GM19099 (cell line): ENCODE data around the gene SEMA3E.

Experiments
- POLR2A ChIP-seq: IDR thresholded peaks from 3 replicates; pipeline ENCODE4 v1.6.1; 2011; ENCODE audit warnings: low read depth; ENCODE audit not compliant: insufficient read length; ENCODE audit errors: extremely low read depth

SEMA3E gene

DNA sequence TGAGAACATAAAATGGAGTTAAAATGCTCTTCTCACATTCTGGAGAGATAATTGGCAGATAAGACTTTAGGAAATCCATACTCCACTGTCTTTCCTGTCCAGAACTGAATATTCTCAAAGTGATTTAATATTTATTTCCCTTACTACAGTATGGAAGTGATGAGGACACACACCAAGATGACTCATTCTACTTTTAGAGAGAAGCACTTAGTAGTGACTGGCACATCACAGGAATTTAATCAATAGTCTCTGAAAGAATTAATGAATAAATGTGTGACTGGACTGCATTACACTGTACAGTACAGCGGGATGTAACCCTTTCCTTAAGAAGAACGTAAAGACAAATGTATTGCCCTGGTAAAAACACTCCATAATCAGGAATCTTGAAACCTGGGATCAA lies 116.7 kb downstream of the SEMA3E start:
- no peak for TF ChIP-seq POLR2A

DNA sequence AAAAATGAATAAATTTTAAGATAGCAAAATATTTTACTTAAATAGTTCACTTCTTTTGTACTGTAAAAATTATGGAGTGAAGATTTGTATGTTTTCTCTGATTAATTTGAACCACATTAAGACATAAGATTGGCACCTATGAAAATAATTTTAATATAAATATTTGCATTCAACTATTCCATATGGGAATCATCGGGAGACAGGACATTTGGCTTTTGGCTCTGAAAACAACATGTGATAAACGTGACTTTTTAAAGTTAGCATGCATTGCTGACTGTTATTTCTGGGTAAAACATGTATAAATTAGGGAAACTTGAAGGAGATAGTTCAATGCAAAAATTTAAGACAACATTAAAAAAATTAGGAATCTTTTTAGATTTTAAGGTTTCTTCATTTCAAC lies 117.2 kb downstream of the SEMA3E start:
- TF ChIP-seq POLR2A: no peak

DNA sequence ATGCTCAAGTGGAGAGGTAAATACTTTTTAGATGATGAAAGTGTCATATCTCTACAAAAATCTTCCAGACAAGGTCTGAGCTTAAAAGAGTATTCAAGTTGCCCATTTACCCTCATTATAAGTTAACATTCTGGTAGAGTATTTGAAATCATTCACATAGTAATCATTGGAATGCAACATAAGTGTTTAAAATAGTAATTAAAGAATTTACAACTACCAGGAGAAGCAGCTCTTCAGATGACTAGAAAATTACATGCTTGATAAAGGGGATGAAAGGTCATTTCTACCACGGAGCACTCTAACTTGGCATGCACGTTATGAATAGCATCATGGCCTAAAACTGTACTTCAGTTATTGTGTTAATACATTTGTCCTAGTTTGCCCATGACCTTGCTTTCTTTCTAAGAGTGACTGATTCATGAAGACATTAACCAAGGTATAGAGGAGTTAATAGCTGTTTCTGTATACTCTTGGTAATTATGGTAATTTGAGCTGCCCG lies 120.0 kb downstream of the SEMA3E start:
- TF ChIP-seq POLR2A: no peak

DNA sequence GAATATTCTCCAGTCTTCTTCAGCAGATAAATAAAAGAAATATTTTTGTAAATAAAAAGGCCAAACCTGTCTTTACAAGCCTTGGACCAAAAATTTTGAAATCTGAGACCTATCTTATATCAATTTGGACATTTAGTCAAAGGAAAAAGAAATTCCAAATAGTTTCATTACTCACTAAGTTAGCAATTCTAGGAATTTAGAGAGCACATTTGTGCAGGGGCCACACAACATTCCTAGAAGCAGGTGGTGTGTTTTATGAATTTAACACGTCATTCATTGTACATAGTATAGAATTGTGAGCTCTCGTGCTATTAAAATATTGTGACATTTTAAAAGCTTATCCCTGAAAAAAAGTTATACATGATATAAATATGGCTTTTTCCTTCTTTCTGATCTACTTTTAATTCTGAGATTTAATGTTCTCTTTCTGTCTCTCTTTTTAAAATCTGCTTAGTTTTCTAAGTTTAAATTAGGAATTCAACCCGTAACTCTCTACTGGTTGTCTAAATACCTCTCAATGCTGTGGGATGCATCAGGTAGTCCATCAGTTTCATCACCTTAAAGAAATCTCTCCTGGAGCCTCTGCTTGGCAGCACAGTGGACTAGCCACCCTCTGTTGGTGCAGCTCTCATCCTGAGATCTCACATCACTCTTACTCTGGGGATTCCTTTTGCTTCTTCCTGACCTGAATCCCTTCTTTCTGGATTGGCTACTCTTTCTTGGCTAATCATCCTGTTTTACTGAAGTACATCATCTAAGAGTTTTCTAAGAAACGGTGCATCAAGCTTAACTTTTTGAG lies 124.5 kb downstream of the SEMA3E start:
- TF ChIP-seq POLR2A: no peak

DNA sequence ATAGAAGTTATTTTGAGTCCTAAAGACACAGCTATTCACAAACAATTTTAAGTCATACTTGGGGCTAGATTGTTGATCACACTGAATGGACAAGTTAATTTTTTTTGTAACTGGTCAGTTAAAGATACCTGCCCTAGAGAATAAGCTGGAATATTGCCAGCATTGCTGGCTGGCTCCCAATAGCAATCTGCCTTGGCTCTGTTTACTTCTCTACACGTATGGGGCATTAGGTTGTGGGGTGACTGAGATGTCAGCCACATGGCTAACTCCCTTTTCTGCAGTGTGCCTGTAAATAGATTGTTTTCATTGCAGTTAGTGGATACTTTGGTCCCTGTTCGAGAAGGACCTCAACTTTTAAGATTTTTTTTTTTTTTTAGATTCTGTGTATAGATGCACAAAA lies 128.2 kb downstream of the SEMA3E start:
- TF ChIP-seq POLR2A: no peak

DNA sequence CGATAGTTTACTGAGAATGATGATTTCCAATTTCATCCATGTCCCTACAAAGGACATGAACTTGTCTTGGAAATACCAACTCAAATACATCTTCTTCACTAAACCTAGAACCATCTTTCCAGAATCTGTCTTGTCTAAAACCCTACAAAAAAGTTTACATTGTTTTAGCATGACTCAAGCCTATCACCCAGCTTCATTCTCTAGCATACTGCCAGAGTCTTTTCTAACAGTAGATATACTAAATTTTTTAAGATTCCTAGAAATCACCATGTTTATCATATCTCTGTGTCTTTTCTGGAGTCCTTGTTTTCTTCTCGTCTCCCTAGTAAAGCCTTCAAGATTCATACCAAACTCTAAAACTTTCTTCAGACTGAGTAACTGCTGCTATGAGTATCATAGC lies 129.7 kb downstream of the SEMA3E start:
- TF ChIP-seq POLR2A: no peak

DNA sequence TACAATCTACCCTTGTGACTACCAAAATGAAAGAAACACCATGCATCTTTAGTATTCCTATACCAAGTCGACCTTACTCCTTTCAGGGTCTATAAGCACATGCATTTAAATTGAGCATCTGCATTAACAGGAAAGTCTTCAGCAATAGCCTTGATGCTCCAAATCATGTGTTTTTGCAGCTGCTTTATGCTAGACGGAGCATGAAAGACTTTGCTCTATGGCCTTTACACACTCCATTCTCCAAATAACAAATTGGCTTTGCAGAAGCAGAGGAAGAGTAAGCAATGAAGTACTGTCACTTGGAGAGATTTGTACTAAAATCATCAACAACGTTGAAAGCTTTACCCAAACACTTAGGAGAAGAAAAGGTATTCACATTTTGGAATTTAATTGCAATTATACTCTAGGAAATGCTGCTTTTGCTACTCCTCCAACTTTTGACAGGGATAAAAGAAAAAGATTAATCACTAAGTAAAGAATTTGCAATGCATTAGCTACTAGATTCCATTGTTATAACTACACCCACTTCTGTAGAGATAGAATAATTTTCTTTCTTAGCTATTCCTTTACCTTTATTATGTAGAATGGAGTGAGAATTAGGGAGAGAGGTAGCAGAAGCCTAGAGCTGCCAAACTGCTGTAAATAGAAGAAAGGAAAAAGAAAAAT lies 131.8 kb downstream of the SEMA3E start:
- TF ChIP-seq POLR2A: no peak

DNA sequence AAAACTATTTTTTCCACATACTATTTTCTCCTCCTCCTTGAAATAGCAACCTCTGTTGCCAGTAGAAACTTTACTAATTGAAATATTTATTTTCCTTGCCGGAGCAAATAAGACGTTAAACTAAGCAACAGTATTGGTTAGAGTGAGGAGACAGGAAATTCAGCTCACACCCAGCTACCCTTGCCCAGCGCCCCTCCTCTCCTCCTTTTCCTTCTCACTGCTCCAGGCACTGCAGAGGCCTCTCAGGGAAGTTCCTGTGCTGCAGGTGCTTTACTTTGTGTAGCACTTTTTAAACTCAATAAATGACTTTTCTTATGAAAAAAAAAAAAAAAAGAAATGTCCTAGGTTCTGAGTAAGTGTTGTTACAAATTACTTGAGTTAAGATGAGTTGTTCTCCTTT lies 134.0 kb downstream of the SEMA3E start:
- no peak for TF ChIP-seq POLR2A

DNA sequence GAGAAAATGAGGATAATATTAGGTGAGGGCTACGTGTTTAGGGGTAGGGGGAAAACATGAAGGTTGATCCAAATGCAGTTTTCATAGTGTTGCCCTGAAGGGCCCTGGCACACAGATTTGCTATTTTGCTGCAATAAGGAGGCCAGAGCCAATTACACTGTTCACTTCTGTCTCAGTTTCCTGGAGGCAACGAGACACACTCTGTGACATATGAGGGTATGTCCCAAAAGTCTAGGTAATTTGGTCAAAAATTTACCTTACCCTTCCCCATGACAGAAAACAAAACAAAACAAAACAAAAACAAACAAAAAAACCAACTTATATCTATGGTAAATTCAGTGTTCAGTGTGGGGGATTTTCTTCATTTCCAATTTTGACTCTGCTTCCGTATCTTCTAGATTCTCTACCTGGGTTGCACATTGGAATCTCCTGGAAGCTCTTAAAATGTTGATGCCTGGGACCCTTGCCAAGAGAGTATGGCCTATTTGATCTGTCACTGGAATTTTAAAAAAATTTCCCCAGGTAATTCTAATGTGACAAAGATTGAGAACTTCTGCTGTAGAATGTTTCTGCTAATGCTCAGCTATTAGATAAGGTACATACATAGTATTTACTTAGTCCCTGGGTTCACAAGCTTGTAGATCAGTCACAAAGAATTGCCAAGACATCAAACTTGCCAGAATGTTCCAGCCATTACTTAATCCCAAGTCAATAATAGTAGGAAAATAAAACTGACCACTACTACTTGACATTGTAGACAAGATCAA lies 139.5 kb downstream of the SEMA3E start:
- no peak for TF ChIP-seq POLR2A

DNA sequence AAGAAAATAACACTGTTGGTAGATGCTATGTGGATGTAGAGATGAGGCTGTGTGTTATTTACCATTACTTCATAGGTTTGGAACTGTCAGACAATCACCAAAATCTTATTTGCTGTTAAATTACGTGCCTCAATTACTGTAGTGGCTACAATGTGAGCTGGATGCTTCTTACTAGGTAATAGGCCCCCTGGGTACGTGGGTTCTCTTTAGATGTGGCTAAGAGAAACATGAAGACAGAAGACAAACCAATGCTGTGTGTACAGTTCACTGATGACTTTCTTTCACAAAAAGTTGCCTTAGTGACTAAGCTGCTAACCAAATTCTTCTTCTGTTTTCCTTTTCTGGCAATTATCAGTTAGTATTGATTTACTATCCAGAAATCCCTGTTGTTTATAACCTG lies 144.6 kb downstream of the SEMA3E start:
- TF ChIP-seq POLR2A: no peak

DNA sequence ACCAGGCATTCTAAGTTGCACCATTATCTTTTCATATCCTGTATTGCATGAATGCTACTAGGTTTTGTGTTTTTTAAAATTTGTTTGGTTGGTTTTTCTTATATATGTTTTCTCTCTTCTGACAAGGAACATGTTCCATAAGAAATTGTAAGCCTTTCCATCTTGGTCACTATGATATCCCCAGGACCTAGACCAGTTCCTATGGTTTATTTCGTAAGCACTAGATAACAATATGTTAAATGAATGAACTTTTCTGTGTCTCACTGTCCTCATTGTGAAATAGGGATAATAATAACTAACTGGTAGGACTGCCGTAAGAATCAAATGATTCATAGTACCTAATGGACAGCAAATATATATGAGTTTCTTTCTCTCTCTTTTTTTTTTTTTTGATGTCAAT lies 146.3 kb downstream of the SEMA3E start:
- TF ChIP-seq POLR2A: no peak

DNA sequence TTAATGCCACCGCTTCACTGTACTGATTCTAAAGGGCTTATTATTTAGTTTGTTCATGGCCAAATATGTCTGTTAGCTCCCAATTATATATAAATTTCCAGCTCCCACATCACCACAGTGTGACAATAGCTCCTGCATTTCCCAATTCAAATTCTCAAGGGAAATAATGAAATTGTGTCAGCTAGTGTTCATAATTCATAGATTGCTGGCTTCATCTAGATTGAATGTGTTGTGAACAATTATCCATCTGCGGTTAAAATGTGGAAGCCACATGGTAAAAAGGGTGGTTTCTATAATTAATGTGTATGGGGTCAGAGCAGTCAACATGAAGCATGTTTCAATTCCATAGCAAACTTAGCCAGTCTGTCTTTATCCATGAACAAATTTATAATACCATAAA lies 154.3 kb downstream of the SEMA3E start:
- no peak for TF ChIP-seq POLR2A

DNA sequence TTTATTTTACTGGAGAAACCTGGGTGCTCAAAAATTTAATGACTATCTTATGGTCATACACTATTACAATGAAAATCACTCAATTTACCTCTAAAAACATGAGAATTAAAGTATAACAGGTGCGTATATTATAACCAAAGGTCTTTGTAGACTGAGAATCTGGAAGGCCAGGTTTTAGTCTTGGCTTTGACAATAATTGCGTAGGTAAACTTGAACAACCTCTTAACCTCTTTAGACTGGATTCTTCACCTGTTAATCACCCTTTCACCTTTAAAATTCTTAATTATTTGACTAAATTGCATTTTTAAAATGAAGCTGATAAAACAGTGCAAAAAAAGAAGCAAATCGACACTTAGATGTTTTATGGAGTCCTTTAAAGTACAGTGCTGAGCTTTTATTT lies 156.1 kb downstream of the SEMA3E start:
- TF ChIP-seq POLR2A: no peak

DNA sequence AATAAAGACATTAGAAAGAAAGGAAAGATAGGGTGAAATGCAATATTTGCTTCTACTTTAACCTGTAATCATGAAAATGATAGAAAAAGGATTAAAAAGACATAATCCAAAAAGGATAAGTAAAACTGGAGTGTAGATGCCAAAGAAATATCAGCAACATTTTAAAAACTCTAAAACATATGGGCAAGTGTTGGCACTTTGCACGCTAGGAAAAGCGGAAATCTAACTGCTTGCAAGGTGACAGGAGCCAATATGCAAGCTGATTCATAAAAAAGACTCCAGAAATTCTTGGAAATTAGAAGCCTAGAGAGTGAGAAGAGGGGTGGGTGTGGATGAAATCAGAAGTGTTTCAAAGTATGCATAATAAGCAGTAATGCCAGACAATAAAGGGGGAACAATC lies 161.1 kb downstream of the SEMA3E start:
- no peak for TF ChIP-seq POLR2A

DNA sequence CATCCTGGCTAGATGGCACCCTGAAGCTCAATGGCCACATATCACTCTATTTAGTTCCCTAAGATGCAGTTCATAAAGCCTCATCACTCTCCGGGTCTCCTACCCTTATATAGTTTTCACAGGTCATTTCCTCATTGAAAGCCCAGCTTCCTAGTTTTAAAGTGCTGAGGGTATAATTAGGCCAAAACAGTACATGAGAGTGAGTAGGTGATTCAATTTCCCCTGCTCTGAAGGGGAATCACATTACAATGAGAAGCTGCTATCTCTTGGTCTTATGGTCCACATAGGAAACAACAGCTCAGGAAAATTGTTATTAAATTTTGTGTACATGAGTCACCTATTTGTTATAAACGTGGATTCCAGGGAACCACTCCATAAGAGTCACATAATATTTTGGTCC lies 162.0 kb downstream of the SEMA3E start:
- no peak for TF ChIP-seq POLR2A

DNA sequence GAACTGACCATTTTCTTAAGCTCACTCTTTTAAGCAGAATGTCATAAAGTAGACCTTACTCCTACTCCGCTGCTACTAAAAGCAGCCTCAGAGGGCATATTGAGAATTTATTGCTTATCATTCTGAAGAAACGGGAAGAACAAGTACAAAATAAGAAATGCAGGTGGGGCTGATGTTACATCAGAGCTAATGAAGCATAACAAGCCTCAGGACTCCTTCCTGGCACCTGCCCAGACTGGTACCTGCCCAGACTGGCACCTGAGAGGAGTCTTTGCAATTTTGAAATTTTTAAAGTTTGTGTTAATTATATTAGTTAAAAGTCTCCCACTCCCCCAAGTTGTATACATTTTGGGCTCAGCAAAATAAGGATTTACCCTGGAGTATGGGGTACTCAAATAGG lies 162.4 kb downstream of the SEMA3E start:
- no peak for TF ChIP-seq POLR2A
